ENCODE measurements around the gene VNN1.

VNN1 gene

GRCh38 chr6:132664309-132665034 is 49.4 kb downstream of the VNN1 start:
- Histone ChIP-seq H3K4me3 (ENCODE audit: insufficient read depth, low read length, poor library complexity, severe bottlenecking) (no peak overlapping the region), H3K27me3 (ENCODE audit: low read length) (no peaks in the 10 kb centered on the region), H3K9me3 (ENCODE audit: insufficient read depth, low read length) (no peaks in the 10 kb centered on the region), H3K9ac (ENCODE audit: low read length) (no peak overlapping the region), H3K27ac (ENCODE audit: low read depth, low read length) (no peak overlapping the region), H3K36me3 (ENCODE audit: low read length) (no peaks in the 10 kb centered on the region), H3K9me2 (replicated peaks; ENCODE audit: insufficient read depth, low read length) (no peaks in the 10 kb centered on the region), H2AFZ (ENCODE audit: low read depth, low read length, severe bottlenecking) (no peak overlapping the region), H4K20me1 (ENCODE audit: low read depth, low read length) (no peaks in the 10 kb centered on the region), H3K4me2 (ENCODE audit: low read depth, low read length, poor library complexity, severe bottlenecking) (no peak overlapping the region), H3K79me2 (ENCODE audit: insufficient read depth, low read length) (no peaks in the 10 kb centered on the region), H3F3A (ENCODE audit: insufficient read depth) (no peaks in the 10 kb centered on the region)
- TF ChIP-seq CTCF (IDR thresholded peaks at IDR 0.05; ENCODE audit: insufficient read depth, low read length, poor library complexity, severe bottlenecking) (no peak), EZH2phosphoT487 (conservative IDR thresholded peaks at IDR 0.05; ENCODE audit: low read length) (no peak)

GRCh38 chr6:132663661-132664060 is 50.2 kb downstream of the VNN1 start:
- Histone ChIP-seq H2AFZ (ENCODE audit: low read depth, low read length, severe bottlenecking) (no peak overlapping the region), H3K27me3 (ENCODE audit: low read length) (no peaks in the 10 kb centered on the region), H4K20me1 (ENCODE audit: low read depth, low read length) (no peaks in the 10 kb centered on the region), H3K4me2 (ENCODE audit: low read depth, low read length, poor library complexity, severe bottlenecking) (no peak overlapping the region), H3K9me2 (replicated peaks; ENCODE audit: insufficient read depth, low read length) (no peaks in the 10 kb centered on the region), H3K79me2 (ENCODE audit: insufficient read depth, low read length) (no peaks in the 10 kb centered on the region), H3K9me3 (ENCODE audit: insufficient read depth, low read length) (no peaks in the 10 kb centered on the region), H3K4me3 (ENCODE audit: insufficient read depth, low read length, poor library complexity, severe bottlenecking) (no peak overlapping the region), H3K9ac (ENCODE audit: low read length) (no peak overlapping the region), H3K36me3 (ENCODE audit: low read length) (no peaks in the 10 kb centered on the region), H3K27ac (ENCODE audit: low read depth, low read length) (no peak overlapping the region), H3F3A (ENCODE audit: insufficient read depth) (no peaks in the 10 kb centered on the region)
- no peak for TF ChIP-seq CTCF (IDR thresholded peaks at IDR 0.05; ENCODE audit: insufficient read depth, low read length, poor library complexity, severe bottlenecking)
- TF ChIP-seq EZH2phosphoT487 (conservative IDR thresholded peaks at IDR 0.05; ENCODE audit: low read length): no peak

- Histone ChIP-seq H3K27me3 (ENCODE audit: low read length) (no peaks in the 10 kb centered on the region), H3K79me2 (ENCODE audit: insufficient read depth, low read length) (no peaks in the 10 kb centered on the region), H3F3A (ENCODE audit: insufficient read depth) (no peaks in the 10 kb centered on the region), H3K9me3 (ENCODE audit: insufficient read depth, low read length) (no peaks in the 10 kb centered on the region), H3K9ac (ENCODE audit: low read length) (no peak overlapping the region), H3K36me3 (ENCODE audit: low read length) (no peaks in the 10 kb centered on the region), H3K4me2 (ENCODE audit: low read depth, low read length, poor library complexity, severe bottlenecking) (no peak overlapping the region), H2AFZ (ENCODE audit: low read depth, low read length, severe bottlenecking) (no peak overlapping the region), H3K27ac (ENCODE audit: low read depth, low read length) (no peak overlapping the region), H4K20me1 (ENCODE audit: low read depth, low read length) (no peaks in the 10 kb centered on the region), H3K9me2 (replicated peaks; ENCODE audit: insufficient read depth, low read length) (no peaks in the 10 kb centered on the region), H3K4me3 (ENCODE audit: insufficient read depth, low read length, poor library complexity, severe bottlenecking) (no peak overlapping the region)
- TF ChIP-seq EZH2phosphoT487 (conservative IDR thresholded peaks at IDR 0.05; ENCODE audit: low read length): no peak
- no peak for TF ChIP-seq CTCF (IDR thresholded peaks at IDR 0.05; ENCODE audit: insufficient read depth, low read length, poor library complexity, severe bottlenecking)
Measured at GRCh38 chr6:132661906-132662305, 51.9 kb downstream of the VNN1 start.

Measured in SU-DHL-6 (cell line).